Ovary (tissue), 3 donors: ENCODE data around the gene TATDN2.

Experiments used
- CTCF ChIP-seq, 3 donors: fragments of 450-650 bp in 2 of 3; fragments of 200-600 bp in 1 of 3; IDR thresholded peaks; one replicate each; pipeline versions ENCODE4 v1.5.1 to v1.8.0; 2016 to 2022; ENCODE audit warnings: antibody characterized with exemption in 3 of 3, mild to moderate bottlenecking in 1 of 3
- POLR2A ChIP-seq: fragments of 450-650 bp; IDR thresholded peaks from one replicate; pipeline ENCODE4 v1.6.1; 2017; ENCODE audit warnings: antibody characterized with exemption, mild to moderate bottlenecking, moderate library complexity
- donor health status: DM: no; HTN: no; CAD: no.

GRCh38 chr3:10327592-10327991 is 79.3 kb downstream of the TATDN2 start:
- no peak for TF ChIP-seq POLR2A
- TF ChIP-seq CTCF (IDR thresholded peaks at IDR 0.05), result no peak
